ENCODE results near the gene FAM3B.
A peak's percentile ranks its signal among the peaks of the same experiment; 100 is the strongest.

The FAM3B gene

DNA sequence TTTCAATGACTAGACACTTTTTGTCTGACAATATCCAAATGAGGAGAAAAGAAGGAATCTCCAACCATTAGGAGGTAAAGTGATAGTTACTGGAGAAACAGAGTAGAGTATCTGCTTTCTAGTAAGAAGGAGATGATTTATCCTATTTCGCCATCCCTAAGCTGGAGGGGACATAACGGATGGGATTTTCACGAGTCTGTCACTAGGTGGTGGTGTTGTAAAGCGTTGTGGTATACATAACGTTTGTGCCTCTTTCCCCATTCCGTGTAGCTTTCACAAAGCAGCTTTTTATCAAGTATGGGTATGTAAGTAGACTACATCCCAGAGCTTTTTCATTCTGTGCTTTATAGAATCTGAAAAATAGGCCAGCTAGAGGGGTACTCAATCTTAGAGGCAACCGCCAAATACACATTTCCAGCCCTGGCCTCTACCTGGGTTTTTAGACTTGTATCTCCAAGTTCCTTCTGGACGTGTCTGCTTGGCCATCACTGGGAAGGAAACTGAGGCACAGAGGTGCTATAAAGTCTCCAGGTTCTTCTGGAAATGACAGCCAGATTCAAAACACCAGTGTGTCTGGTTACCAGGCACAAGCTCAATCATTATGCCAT, 33.3 kb upstream of the FAM3B start:
- H3K27ac ChIP-seq (replicated peaks) = no peak overlapping the region
- peaks cover 6% of the 10 kb centered on the region for H3K27me3 ChIP-seq (ENCODE audit: insufficient read depth, poor library complexity, severe bottlenecking)
- peak; percentile 33 to 71 for DNase-seq (ENCODE audit: low read depth in 1 of 2, low spot score in 1 of 2)
- TF ChIP-seq CTCF (IDR thresholded peaks at IDR 0.05; ENCODE audit: insufficient read depth, low read length) = peak; percentile 77
- no peak for TF ChIP-seq REST (IDR thresholded peaks at IDR 0.05; ENCODE audit: insufficient replicate concordance, low read depth)
- no peak overlapping the region for H3K4me3 ChIP-seq (replicated peaks; ENCODE audit: insufficient read depth, low read length)

DNA sequence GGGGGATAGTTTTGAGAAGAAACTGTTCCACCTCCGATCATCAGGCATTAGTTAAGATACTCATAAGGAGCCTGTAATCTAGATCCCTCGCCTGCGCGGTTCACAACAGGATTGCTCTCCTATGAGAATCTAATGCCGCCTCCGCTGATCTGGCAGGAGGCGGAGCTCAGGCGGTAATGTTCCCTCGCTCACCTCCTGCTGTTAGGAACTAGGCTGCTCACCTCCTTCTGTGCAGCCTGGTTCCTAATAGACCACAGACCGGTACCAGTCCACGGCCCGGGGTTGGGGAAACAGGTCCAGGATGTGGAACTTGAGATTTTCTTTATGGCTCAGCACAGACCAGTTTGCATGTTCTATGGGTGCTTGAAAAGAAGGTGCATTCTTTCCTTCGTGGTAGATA, 27.2 kb upstream of the FAM3B start:
- H3K4me3 ChIP-seq (replicated peaks; ENCODE audit: insufficient read depth, low read length) = no peak overlapping the region
- TF ChIP-seq GABPA (IDR thresholded peaks at IDR 0.05; ENCODE audit: low read depth) (no peak), SPI1 (IDR thresholded peaks at IDR 0.05; ENCODE audit: borderline replicate concordance, low read depth) (no peak), REST (IDR thresholded peaks at IDR 0.05; ENCODE audit: insufficient replicate concordance, low read depth) (no peak), CTCF (IDR thresholded peaks at IDR 0.05; ENCODE audit: insufficient read depth, low read length) (no peak), POLR2AphosphoS5 (IDR thresholded peaks at IDR 0.05; ENCODE audit: low read depth) (no peak)
- no peaks in the 10 kb centered on the region for H3K27me3 ChIP-seq (ENCODE audit: insufficient read depth, poor library complexity, severe bottlenecking)
- no peak overlapping the region for H3K27ac ChIP-seq (replicated peaks)
- no peak for DNase-seq (ENCODE audit: low read depth in 1 of 2, low spot score in 1 of 2)

- no peak for TF ChIP-seq SPI1 (IDR thresholded peaks at IDR 0.05; ENCODE audit: borderline replicate concordance, low read depth)
- TF ChIP-seq CTCF (IDR thresholded peaks at IDR 0.05; ENCODE audit: insufficient read depth, low read length) = no peak
- TF ChIP-seq GABPA (IDR thresholded peaks at IDR 0.05; ENCODE audit: low read depth) = no peak
- no peak for TF ChIP-seq REST (IDR thresholded peaks at IDR 0.05; ENCODE audit: insufficient replicate concordance, low read depth)
- no peak for TF ChIP-seq POLR2AphosphoS5 (IDR thresholded peaks at IDR 0.05; ENCODE audit: low read depth)
- no peak for DNase-seq (ENCODE audit: low read depth in 1 of 2, low spot score in 1 of 2)
- Histone ChIP-seq H3K27ac (replicated peaks) (no peak overlapping the region), H3K27me3 (ENCODE audit: insufficient read depth, poor library complexity, severe bottlenecking) (no peaks in the 10 kb centered on the region), H3K4me3 (replicated peaks; ENCODE audit: insufficient read depth, low read length) (no peak overlapping the region)
Observed at GRCh38 chr21:41290106-41290799, 26.3 kb upstream of the FAM3B start.
